Pons (tissue), 1 donor: ENCODE data around the gene SMG9.
"Not testable (repeated sequence)": the region's sequence is repeated elsewhere in the genome, so short reads cannot be mapped to it uniquely, and the experiment has no call there.

Experiments
- DNase-seq: peaks from one replicate; pipeline ENCODE4 v3.0.0-alpha.2; 2016; ENCODE audit warnings: low spot score

Gene SMG9

DNA sequence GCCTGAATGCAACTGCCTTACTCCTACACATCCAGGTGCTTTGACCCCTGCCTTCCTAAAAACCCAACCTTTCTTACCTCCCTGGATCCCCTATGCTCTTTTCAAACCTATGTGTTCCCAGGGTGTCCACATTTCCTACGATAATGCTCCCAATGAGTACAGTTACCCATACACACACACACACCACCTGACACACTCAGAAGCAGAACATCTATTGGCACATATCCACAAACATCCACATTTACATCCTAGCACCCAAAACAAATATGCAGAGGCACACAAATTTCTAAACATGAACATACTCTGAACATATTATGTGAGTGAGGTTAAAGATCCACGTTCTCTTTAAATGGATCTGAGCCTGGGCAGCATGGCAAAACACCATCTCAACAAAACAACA lies 62.4 kb downstream of the SMG9 start:
- no peak for DNase-seq

DNA sequence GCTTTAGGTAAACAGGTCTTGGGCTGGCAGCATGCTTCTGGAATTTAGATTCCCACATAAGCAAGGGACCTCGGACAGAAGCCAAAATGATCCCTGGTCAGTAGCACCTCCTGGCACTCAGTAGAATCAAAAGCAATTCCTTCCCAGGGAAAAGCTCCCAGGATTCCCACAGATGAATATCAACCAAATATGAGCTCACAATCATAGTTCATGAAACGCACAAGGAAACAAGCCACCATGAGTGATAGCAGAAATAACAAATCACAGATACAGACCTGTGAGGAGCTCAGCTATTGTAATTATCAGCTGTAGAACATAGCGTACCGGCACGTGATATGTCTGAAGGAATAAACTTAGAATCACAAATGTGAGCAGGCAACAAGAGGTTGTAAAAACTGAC lies 63.0 kb downstream of the SMG9 start:
- DNase-seq = no peak

DNA sequence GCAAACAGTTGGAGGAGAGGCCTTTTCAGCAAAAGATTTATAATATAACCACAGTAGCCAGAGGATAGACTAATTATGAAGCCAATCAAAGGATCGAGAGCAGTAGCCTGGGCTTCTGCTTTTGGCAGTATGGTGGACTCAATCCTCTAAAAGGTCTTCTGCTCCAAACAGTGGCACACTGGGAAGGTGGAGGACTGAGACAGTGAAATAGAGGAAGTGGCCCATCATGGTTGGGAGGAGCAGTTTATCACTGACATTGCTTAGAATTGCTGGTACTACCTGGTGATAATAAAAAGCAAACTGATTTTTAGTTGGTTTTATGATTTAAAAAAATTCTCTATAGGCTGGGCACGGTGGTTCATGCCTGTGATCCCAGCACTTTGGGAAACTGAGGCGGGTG lies 63.9 kb downstream of the SMG9 start:
- DNase-seq = no peak

DNA sequence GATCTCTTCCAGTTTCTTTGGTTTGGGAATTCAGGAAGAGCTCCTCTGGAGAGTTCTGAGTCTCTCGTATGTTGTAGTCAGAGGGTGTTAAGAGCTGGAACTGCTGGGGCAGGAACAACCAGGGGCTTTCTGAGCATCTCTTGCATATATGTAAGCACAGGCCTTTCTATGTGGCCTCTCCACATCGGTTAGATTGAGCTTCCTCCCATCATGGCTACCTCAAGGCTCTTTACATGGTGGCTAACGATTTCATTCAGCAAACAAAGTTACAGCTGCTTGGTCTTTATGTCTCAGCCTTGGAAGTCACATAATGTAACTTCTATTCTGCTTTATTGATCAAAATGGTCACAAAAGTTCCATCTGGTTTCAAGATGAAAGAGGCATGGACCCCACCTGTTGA lies 64.3 kb downstream of the SMG9 start:
- no peak for DNase-seq

DNA sequence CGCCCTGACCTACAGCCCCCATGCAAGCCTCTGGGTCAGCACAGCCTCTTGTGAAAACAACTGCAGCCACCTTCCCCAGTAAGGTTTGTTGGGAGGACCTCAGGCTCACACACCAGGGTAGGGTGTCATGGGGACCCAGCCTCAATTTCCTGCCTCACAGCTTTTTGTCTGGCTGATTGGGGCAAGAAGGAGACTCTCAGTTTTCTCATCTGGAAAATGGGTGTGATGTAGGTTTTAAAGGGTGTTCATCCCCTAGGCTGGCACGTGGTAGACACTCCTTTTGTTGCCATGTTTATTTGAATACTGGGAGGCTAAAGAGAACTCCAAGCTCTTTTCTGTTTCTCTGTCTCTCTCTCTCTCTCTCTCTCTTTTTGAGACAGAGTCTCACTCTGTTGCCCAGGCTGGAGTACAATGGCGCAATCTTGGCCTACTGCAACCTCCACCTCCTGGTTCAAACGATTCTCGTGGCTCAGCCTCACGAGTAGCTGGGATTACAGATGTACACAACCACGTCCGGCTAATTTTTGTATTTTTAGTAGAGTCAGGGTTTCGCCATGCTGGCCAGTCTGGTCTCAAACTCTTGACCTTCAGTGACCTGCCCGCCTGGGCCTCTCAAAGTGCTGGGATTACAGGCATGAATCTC lies 66.6 kb downstream of the SMG9 start:
- DNase-seq = no peak

DNA sequence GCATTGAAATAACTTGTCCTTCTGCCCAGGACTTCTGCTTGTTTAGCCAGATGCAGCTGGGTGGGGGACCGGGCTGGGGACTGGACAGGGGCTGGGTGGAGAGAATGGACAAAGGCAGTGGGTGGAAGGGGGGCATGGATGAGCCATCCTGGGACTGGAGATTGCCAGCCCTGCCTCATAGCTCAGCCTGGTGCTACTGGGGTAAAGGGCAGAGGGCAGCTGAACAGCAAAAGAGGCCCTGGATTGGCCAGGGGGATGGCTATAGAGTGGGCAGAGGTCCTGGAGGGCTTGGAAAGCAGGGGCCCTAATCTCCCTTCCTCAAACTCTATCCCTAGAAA lies 67.1 kb downstream of the SMG9 start:
- DNase-seq = no peak

DNA sequence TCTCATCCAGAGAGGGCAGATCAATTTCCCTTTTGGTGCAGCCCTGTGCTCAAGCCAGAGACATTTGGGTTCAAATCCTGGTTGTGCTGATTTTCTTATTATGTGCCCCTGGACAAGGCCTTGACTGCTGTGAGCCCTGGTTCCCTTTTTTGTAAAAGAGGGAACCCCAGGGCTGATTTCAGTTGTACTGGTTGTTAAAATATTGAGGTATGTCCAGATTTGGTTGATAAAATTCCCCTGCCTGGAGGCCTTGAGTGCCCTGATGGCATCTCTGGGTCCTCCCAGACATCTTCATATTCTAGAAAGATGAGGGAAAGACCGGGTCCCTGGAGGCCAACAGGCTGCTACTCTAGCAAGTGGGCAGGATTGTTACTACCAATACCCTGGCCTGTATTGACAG lies 70.4 kb downstream of the SMG9 start:
- no peak for DNase-seq

DNA sequence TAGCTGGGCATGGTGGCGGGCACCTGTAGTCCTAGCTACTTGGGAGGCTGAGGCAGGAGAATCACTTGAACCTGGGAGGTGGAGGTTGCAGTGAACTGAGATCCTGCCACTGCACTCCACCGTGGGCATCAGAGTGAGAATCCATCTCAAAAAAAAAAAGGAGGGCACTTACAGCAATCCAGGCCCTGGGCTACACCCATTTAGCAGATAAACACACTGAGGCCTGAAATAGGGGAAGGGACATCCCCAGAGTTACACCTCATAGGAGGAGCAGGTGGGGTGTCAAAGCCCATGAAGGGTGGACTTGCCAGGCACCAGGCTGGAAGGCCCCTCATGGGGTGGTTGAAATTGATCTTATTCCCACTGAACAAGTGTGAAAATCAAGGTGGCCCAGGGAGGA lies 70.9 kb downstream of the SMG9 start:
- DNase-seq = no peak

DNA sequence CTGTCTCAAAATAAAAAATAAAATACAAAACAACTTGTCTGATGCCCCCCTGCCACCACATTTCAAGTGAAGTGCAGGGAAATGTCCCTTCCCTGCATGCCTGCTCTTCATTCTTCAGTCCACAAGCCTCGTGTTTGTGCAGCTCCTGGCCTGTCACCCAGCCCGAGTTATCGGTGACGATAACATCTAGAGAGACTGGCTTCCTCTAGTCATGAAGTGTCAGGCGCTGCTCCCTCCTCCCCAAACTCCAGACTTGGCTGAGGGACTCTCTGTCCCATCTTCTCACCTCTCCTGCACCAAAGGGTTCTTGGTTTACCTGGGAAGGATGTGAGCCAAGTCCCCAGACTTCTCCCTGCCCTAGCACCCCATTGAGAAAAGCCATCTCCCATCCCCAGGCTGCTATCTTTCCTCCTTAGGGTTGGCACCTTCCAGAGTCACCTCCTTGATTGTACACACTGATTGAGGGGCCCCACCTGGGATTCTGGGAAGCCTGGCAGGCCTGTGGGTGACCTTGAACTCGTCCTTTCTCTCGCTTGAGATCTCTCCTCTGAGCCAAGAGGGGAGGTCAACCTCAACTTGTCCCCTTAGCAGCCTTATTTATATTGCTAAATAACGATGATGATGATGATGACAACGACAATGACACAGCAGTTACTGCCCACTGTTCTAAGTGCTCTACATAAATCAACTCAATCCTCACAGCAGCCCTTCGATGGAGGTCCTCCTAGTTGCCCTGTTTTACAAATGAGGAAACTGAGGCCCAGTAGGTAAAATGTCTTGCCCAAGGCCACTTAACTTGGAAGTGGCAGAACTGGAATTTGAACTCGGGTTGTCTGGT lies 71.7 kb downstream of the SMG9 start:
- DNase-seq = no peak

DNA sequence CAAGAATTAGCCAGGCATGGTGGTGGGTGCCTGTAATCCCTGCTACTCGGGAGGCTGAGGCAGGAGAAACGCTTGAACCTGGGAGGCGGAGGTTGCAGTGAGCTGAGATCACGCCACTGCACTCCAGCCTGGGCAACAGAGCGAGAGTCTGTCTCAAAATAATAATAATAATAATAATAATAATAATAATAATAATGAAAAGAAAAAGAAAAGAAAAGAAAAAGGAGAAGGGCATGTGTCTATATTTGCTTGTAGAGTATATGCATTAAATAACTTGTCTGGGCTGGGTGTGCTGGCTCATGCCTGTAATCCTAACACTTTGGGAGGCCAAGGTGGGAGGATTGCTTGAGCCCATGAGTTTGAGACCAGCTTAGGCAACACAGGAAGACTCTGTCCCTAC lies 72.5 kb downstream of the SMG9 start:
- not testable (repeated sequence) for DNase-seq

DNA sequence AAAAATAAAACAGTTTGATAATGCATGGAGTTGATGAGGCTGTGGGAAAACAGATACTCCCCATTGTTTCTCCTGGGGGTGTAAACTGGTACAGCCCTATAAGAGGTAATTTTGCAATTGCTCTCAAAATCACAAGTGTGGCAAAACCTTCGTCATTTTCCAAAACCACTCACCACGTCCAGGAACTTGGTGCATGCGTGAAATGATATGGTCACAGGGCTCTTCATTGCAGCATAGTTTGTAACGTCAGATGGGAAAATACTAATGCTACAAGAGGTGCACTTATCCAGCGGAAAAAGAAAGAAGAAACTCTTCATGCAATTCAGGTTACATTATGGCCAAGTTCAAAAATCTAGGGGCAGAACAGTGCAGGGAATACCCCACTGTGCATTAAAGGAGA lies 72.9 kb downstream of the SMG9 start:
- no peak for DNase-seq

DNA sequence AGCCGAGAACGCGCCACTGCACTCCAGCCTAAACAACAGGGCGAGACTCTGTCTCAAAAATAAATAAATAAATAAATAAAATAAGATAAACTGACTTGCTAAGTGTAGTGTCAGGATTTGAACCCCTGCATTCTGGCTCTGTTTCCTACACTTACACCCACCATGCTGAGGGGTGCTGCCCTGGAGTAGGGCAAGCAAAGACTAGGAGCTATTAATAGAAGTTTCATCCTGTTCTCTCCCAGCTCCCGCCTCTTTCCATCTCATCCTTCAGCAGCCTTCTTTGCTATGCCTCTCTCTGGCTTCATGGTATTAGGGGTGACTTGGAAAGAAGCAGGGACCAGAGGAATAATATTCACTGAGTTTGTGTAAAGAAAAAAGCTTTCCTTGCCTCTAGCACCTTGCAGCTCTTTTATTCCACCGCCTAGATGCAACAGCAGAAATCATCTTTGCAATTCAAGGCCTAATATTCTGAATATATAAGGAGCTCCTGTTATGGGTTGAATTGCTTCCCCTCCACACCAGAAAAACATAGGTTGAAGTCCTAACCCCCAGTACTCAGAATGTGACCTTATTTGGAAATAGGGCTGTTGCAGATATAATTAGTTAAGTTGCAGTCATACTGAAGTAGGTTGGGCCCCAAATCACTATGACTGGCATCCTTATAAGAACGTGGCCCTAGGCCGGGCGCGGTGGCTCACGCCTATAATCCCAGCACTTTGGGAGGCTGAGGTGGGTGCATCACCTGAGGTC lies 76.1 kb downstream of the SMG9 start:
- DNase-seq = no peak
